ENCODE measurements around the gene GDAP1L1. TPM values are rescaled to one million over a fixed set of nuclear protein-coding genes. Genes with fewer than 3 reads are reported as not detected.
"Not testable (repeated sequence)": the region's sequence is repeated elsewhere in the genome, so short reads cannot be mapped to it uniquely, and the experiment has no call there.

The GDAP1L1 gene
- polyA plus RNA-seq, 1 donor from 2014 or later = 216 TPM

DNA sequence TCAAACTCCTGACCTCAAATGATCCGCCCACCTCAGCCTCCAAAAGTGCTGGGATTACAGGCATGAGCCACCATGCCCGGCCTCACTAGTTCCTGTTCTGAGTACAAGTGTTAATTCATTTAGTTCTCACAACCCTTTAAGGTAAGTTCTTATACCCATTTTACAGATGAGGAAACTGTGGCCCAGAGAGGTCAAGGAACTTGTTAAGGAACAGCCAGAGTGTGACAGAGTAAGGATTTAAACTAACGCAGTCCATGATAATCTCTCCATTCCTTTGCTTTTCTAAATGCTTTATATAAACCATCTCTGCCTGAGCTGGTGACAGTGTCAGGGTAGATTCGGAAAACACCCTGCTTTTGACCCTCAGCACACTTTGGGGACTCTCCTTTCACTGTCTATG, 50.6 kb downstream of the GDAP1L1 start:
- TF ChIP-seq REST (IDR thresholded peaks at IDR 0.05; ENCODE audit: borderline replicate concordance) = no peak
- TF ChIP-seq TAF1 (IDR thresholded peaks at IDR 0.05; ENCODE audit: low read depth) = no peak
- TF ChIP-seq RAD21 (conservative IDR thresholded peaks at IDR 0.05) = no peak
- no peak for TF ChIP-seq MXI1 (conservative IDR thresholded peaks at IDR 0.05; ENCODE audit: poor library complexity, severe bottlenecking)
- no peak for TF ChIP-seq EZH2 (IDR thresholded peaks at IDR 0.05; ENCODE audit: borderline replicate concordance, insufficient read depth, low read length, poor library complexity, severe bottlenecking)
- no peak for TF ChIP-seq CTCF (IDR thresholded peaks at IDR 0.05; ENCODE audit: poor library complexity, severe bottlenecking)
- no peak for TF ChIP-seq SMC3 (conservative IDR thresholded peaks at IDR 0.05; ENCODE audit: poor library complexity)
- no peak for TF ChIP-seq EP300 (conservative IDR thresholded peaks at IDR 0.05; ENCODE audit: poor library complexity, severe bottlenecking)
- TF ChIP-seq POLR2AphosphoS5 (IDR thresholded peaks at IDR 0.05) = no peak

GRCh38 chr20:44299011-44299535, 52.0 kb downstream of the GDAP1L1 start:
- H3K36me3 ChIP-seq (ENCODE audit: insufficient read depth, low read length); H3K4me2 ChIP-seq (ENCODE audit: low read length); H4K20me1 ChIP-seq (ENCODE audit: insufficient read depth); H3K9ac ChIP-seq (ENCODE audit: low read length); H2AFZ ChIP-seq (ENCODE audit: low read depth, low read length); H3K9me3 ChIP-seq (ENCODE audit: low read length); H3K79me2 ChIP-seq (replicated peaks; ENCODE audit: insufficient read depth, low read length); H3K27me3 ChIP-seq (ENCODE audit: insufficient read depth, low read depth, low read length); H3F3A ChIP-seq (ENCODE audit: insufficient read depth, low read length, poor library complexity, severe bottlenecking); H3K27ac ChIP-seq (ENCODE audit: low read length); H3K9me2 ChIP-seq (ENCODE audit: insufficient read depth, low read length); H3K4me3 ChIP-seq (ENCODE audit: low read length): not testable (repeated sequence)

More for the DNA sequence above, 50.6 kb downstream of the GDAP1L1 start:
- H3K4me2 ChIP-seq (ENCODE audit: low read length) = no peak overlapping the region
- no peak overlapping the region for H3K4me3 ChIP-seq (ENCODE audit: low read length)
- H3K36me3 ChIP-seq (ENCODE audit: insufficient read depth, low read length) = no peaks in the 10 kb centered on the region
- no peaks in the 10 kb centered on the region for H3K79me2 ChIP-seq (replicated peaks; ENCODE audit: insufficient read depth, low read length)
- no peak overlapping the region for H2AFZ ChIP-seq (ENCODE audit: low read depth, low read length)
- no peaks in the 10 kb centered on the region for H3F3A ChIP-seq (ENCODE audit: insufficient read depth, low read length, poor library complexity, severe bottlenecking)
- no peaks in the 10 kb centered on the region for H4K20me1 ChIP-seq (ENCODE audit: insufficient read depth)
- H3K9ac ChIP-seq (ENCODE audit: low read length) = no peak overlapping the region
- no peaks in the 10 kb centered on the region for H3K27me3 ChIP-seq (ENCODE audit: insufficient read depth, low read depth, low read length)
- no peak overlapping the region for H3K27ac ChIP-seq (ENCODE audit: low read length)
- H3K9me2 ChIP-seq (ENCODE audit: insufficient read depth, low read length) = no peaks in the 10 kb centered on the region
- H3K9me3 ChIP-seq (ENCODE audit: low read length) = no peaks in the 10 kb centered on the region

GRCh38 chr20:44301285-44301684, 54.2 kb downstream of the GDAP1L1 start:
- no peak overlapping the region for H3K4me2 ChIP-seq (ENCODE audit: low read length)
- H3K79me2 ChIP-seq (replicated peaks; ENCODE audit: insufficient read depth, low read length) = no peaks in the 10 kb centered on the region
- H3K27me3 ChIP-seq (ENCODE audit: insufficient read depth, low read depth, low read length) = no peaks in the 10 kb centered on the region
- H2AFZ ChIP-seq (ENCODE audit: low read depth, low read length) = no peak overlapping the region
- no peak overlapping the region for H3K27ac ChIP-seq (ENCODE audit: low read length)
- H3K4me3 ChIP-seq (ENCODE audit: low read length) = no peak overlapping the region
- no peak overlapping the region for H3K9ac ChIP-seq (ENCODE audit: low read length)
- no peaks in the 10 kb centered on the region for H3F3A ChIP-seq (ENCODE audit: insufficient read depth, low read length, poor library complexity, severe bottlenecking)
- TF ChIP-seq EZH2 (IDR thresholded peaks at IDR 0.05; ENCODE audit: borderline replicate concordance, insufficient read depth, low read length, poor library complexity, severe bottlenecking) = no peak
- TF ChIP-seq MXI1 (conservative IDR thresholded peaks at IDR 0.05; ENCODE audit: poor library complexity, severe bottlenecking) = no peak
- no peak for TF ChIP-seq REST (IDR thresholded peaks at IDR 0.05; ENCODE audit: borderline replicate concordance)
- no peak for TF ChIP-seq RAD21 (conservative IDR thresholded peaks at IDR 0.05)
- TF ChIP-seq CTCF (IDR thresholded peaks at IDR 0.05; ENCODE audit: poor library complexity, severe bottlenecking) = no peak
- TF ChIP-seq EP300 (conservative IDR thresholded peaks at IDR 0.05; ENCODE audit: poor library complexity, severe bottlenecking) = no peak
- TF ChIP-seq POLR2AphosphoS5 (IDR thresholded peaks at IDR 0.05) = no peak
- no peaks in the 10 kb centered on the region for H3K9me3 ChIP-seq (ENCODE audit: low read length)
- no peaks in the 10 kb centered on the region for H3K9me2 ChIP-seq (ENCODE audit: insufficient read depth, low read length)
- H3K36me3 ChIP-seq (ENCODE audit: insufficient read depth, low read length) = no peaks in the 10 kb centered on the region
- H4K20me1 ChIP-seq (ENCODE audit: insufficient read depth) = no peaks in the 10 kb centered on the region

Data from neural cell (in vitro differentiated cells).